SH-SY5Y (cell line): ENCODE data around the gene EEFSEC.

Experiments
- GATA2 ChIP-seq: IDR thresholded peaks from 2 replicates; pipeline ENCODE4 v1.6.1; 2011; ENCODE audit warnings: mild to moderate bottlenecking, low read depth, low read length
- GATA3 ChIP-seq: IDR thresholded peaks from 2 replicates; pipeline ENCODE4 v1.6.1; 2011; ENCODE audit warnings: low read depth, mild to moderate bottlenecking, low read length, moderate library complexity

DNA sequence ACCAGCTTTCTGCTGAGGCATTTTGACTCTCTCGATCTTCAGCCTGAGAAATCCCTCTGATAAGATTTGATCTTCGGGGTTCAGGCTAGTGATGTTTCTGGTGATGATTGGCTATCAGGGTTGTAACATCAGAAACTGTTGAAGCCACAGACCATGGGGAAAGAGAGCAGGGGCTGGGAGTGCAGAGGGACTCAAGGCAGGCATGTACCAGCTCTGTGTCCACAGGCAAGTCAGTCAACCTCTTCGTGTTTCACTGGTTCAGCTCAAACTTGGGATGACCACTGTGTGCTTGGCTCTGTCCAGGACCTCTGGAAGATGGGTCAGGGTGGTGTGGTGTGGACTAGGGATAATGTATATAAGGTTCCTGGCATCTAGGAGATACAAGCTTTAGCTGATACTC lies 116.5 kb downstream of the EEFSEC start:
- no peak for TF ChIP-seq GATA2
- no peak for TF ChIP-seq GATA3
